ENCODE results near the gene ANTKMT.

GRCh38 chr16:708959-709358, 12.0 kb upstream of the ANTKMT start:
- no peak for TF ChIP-seq EZH2phosphoT487 (IDR thresholded peaks at IDR 0.05; ENCODE audit: low read depth, severe bottlenecking, unreplicated experiment)
- no peak for TF ChIP-seq CTCF (IDR thresholded peaks at IDR 0.05; ENCODE audit: poor library complexity)
